Sigmoid colon (tissue), 4 donors: Measurements from ENCODE around the gene HILPDA.
"Not testable (repeated sequence)": the region's sequence is repeated elsewhere in the genome, so short reads cannot be mapped to it uniquely, and the experiment has no call there.

Experiments used
- CTCF ChIP-seq, 4 experiments: fragments of 450-650 bp in 3 of 4; fragments of 200-600 bp in 1 of 4; IDR thresholded peaks; one replicate each; pipeline ENCODE4 v1.5.1; 2016 to 2019; ENCODE audit warnings: antibody characterized with exemption in 4 of 4, mild to moderate bottlenecking in 3 of 4, moderate library complexity in 2 of 4
- POLR2A ChIP-seq, 2 donors: fragments of 450-650 bp; IDR thresholded peaks; one replicate each; pipeline ENCODE4 v1.6.1; 2016; ENCODE audit warnings: antibody characterized with exemption in 2 of 2, mild to moderate bottlenecking in 2 of 2, moderate library complexity in 2 of 2
- POLR2AphosphoS5 ChIP-seq, 4 donors: sonication (generic); formaldehyde crosslinking; IDR thresholded peaks; one replicate each; pipeline ENCODE4 v1.6.1; 2017; ENCODE audit warnings: antibody characterized with exemption in 4 of 4

GRCh38 chr7:128463933-128464332, 8.3 kb downstream of the HILPDA start:
- TF ChIP-seq CTCF, POLR2AphosphoS5, POLR2A (IDR thresholded peaks at IDR 0.05): not testable (repeated sequence)
